Mesothelial cell of epicardium (in vitro differentiated cells): ENCODE results near the gene ORAI2. TPM values are rescaled to one million over a fixed set of nuclear protein-coding genes. Genes with fewer than 3 reads are reported as not detected.

Experiments
- DNase-seq, 2 experiments: peaks; one replicate each; pipeline ENCODE4 v3.0.0; 2021; ENCODE audit warnings: low spot score in 2 of 2; ENCODE audit not compliant: unreplicated experiment in 2 of 2
- H3K27ac Mint-ChIP-seq: 2 replicates; pipeline ENCODE4 v1.8.0; 2021; ENCODE audit warnings: mixed read lengths
- H3K27me3 Mint-ChIP-seq: 2 replicates; pipeline ENCODE4 v1.8.0; 2021; ENCODE audit warnings: low read depth, mixed read lengths
- H3K36me3 Mint-ChIP-seq: 2 replicates; pipeline ENCODE4 v1.8.0; 2021; ENCODE audit warnings: mixed read lengths
- H3K4me1 Mint-ChIP-seq: 2 replicates; pipeline ENCODE4 v1.8.0; 2021; ENCODE audit warnings: mixed read lengths
- H3K4me3 Mint-ChIP-seq: 2 replicates; pipeline ENCODE4 v1.8.0; 2021; ENCODE audit warnings: mild to moderate bottlenecking, moderate library complexity, mixed read lengths
- H3K9me3 Mint-ChIP-seq: 2 replicates; pipeline ENCODE4 v1.8.0; 2021; ENCODE audit warnings: mixed read lengths
- total RNA-seq: library from RNA; stranded (reverse); gene quantifications from 3 replicates; pipeline ENCODE4 v1.2.1, GENCODE V29; 2021
- TF ChIP-seq, protein P1 (sequence below): fragments of 200-600 bp; sonication (generic); IDR thresholded peaks from one replicate; pipeline ENCODE4 v1.5.0; 2021; ENCODE audit warnings: antibody characterized with exemption; ENCODE audit not compliant: unreplicated experiment

Gene ORAI2
- total RNA-seq, 1 donor from 2014 or later: 27.9 TPM

DNA sequence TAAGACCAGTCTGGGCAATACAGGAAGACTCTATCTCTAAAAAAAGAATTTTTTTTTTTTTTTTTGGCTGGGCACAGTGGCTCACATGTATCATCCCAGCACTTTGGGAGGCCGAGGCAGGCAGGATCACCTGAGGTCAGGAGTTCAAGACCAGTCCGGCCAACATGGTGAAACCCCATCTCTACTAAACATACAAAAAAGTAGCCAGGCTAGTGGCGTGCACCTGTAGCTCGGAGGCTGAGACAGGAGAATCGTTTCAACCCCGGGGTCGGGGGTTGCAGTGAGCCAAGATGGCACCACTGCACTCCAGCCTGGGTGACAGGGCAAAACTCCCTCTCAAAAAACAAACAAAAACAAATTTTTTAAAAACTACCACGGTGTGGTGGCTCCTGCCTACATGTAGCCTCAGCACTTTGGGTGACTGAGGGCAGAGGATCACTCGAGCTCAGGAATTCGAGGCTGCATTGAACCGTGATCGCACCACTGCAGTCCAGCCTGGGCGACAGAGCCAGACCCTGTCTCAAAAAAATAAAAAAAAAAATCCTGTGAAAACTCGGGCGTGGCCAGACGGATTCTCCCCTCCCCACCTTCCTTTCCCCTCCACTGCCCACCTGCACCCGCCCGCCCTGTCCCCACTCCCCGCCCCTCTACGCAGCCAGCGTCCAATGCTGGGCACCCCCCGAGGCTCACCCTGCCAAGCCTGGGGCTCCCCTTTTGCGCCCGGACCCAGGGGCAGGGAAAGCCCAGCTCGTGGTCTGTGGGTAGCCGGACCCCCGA, 745 bp upstream of the ORAI2 start:
- Mint-ChIP-seq H3K4me1 (peaks cover 22% of the 10 kb centered on the region), H3K4me3 (peak overlapping the region; percentile 74), H3K36me3 (no peaks in the 10 kb centered on the region), H3K9me3 (no peaks in the 10 kb centered on the region), H3K27ac (peak overlapping the region; percentile 82), H3K27me3 (no peaks in the 10 kb centered on the region)
- no peak for DNase-seq
- TF ChIP-seq, protein P1, sequence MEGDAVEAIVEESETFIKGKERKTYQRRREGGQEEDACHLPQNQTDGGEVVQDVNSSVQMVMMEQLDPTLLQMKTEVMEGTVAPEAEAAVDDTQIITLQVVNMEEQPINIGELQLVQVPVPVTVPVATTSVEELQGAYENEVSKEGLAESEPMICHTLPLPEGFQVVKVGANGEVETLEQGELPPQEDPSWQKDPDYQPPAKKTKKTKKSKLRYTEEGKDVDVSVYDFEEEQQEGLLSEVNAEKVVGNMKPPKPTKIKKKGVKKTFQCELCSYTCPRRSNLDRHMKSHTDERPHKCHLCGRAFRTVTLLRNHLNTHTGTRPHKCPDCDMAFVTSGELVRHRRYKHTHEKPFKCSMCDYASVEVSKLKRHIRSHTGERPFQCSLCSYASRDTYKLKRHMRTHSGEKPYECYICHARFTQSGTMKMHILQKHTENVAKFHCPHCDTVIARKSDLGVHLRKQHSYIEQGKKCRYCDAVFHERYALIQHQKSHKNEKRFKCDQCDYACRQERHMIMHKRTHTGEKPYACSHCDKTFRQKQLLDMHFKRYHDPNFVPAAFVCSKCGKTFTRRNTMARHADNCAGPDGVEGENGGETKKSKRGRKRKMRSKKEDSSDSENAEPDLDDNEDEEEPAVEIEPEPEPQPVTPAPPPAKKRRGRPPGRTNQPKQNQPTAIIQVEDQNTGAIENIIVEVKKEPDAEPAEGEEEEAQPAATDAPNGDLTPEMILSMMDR: no peak

DNA sequence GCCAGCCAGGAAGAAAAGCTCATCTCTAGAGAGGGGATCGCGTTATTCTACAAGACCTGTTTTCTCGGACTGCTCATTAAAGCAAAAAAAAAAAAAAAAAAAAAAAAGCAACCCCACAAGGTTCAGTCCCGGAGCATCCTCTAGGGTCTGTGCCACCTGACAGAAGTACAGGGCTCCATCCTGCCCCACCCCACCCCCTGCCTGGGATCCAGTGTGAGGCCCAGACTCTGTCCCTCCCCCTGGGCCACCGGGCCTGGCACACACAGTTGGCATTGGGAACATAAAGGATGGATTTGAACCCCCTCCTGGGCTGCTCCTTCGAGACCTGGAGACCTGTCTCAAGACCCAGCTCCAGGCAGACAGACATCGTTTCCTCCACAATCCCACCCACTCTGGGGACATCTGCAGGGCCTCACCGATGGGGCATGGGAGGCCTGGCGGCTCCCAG, 688 bp downstream of the ORAI2 start:
- Mint-ChIP-seq H3K27me3 (no peaks in the 10 kb centered on the region), H3K36me3 (peaks cover under 1% of the 10 kb centered on the region), H3K4me3 (peak overlapping the region; percentile 77), H3K4me1 (peaks cover 22% of the 10 kb centered on the region), H3K27ac (peak overlapping the region; percentile 66), H3K9me3 (no peaks in the 10 kb centered on the region)
- DNase-seq: no peak
- TF ChIP-seq, protein P1: no peak

DNA sequence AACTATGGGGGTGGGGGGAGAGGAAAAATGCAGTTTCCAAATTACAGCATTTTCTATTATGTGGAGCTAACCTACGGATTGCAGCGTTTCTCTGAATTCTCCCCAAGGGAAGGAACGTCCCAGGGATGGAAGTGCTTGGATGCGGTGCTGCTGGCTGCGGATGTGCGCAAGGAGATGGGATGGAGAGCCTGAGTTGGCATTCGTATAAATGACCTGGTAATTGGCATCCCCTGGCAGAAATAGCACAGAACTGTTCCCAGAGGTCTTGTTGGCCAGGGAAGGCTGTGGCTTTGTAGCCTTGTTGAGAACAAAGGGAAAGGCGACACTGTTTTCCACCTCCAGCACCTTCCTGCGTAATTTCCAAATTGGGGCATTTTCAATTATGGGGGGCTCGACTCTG, 2.7 kb downstream of the ORAI2 start:
- peaks cover 2% of the 10 kb centered on the region for H3K36me3 Mint-ChIP-seq
- H3K4me1 Mint-ChIP-seq: peaks cover 20% of the 10 kb centered on the region
- no peak overlapping the region for H3K27ac Mint-ChIP-seq
- no peak overlapping the region for H3K4me3 Mint-ChIP-seq
- DNase-seq: no peak
- TF ChIP-seq, protein P1: no peak
- H3K9me3 Mint-ChIP-seq: no peaks in the 10 kb centered on the region
- H3K27me3 Mint-ChIP-seq: no peaks in the 10 kb centered on the region

DNA sequence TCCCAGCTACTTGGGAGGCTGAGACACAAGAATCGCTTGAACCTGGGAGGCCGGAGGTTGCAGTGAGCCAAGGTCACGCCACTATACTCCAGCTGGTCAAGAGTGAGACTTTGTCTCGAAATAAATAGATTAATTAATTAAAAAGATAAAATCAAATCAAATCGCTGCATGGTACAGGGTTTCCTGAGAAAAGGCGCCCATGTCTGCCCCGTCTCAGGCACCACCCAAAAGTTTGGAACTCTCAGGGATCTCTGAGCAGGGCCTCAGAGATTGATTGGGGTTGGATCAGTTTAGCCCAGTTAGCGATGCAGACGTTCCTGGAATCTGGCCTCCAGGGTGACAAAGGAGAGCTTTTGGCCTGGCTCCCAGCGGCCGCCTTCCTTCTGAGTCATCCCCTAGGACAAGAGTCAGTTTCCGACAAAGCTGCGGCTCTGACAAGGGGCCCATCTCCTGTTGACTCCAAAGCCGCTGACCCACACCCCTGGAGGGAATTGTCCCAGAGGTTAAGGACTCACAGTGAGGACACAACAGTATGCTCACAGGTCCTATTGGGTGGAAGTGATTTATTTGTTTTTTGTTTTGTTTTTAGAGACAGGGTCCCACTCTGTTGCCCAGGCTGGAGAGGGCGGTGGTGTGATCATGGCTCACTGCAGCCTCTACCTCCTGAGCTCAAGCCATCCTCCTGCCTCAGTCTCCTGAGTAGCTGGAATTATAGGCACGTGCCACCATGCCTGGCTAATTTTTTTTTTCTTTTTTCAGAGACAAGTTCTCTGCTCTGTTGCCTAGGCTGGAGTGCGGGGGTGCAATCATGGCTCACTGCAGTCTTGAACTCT, 6.8 kb downstream of the ORAI2 start:
- Mint-ChIP-seq H3K4me3 (no peak overlapping the region), H3K4me1 (no peaks in the 10 kb centered on the region), H3K27me3 (no peaks in the 10 kb centered on the region), H3K27ac (no peak overlapping the region), H3K9me3 (no peaks in the 10 kb centered on the region), H3K36me3 (peaks cover 11% of the 10 kb centered on the region)
- no peak for DNase-seq
- TF ChIP-seq, protein P1: no peak

DNA sequence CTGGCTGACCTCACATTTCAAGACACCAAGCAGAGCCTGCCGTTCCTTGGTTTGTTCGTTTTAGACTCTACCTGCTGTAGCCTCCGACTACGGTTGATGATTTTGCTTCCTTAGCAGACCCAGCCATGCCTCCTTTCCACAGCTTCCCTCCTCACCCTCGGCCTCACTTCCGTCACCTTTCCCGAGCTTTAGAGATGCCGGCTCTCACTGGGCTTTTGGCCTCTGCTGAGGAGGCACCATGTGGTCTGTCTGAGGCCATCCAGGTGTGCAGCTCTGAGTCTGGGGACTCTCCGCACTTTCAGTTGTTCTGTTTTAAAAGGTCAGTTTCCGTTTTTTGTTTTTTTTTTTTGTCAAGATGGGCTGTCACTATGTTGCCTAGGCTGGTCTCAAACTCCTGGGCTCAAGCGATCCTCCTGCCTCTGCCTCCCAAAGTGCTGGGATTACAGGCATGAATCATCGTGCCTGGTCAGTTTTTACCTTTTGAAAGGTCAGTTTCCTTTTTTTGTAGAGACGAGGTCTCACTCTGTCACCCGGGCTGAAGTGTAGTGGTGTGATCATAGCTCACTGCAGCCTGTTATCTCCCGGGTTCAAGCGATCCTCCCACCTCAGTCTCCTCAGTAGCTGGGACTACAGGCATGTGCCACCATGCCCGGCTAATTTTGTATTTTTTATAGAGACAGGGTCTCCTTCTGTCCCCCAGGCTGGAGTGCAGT, 11.7 kb downstream of the ORAI2 start:
- TF ChIP-seq, protein P1: no peak
- peaks cover 14% of the 10 kb centered on the region for H3K36me3 Mint-ChIP-seq
- H3K27me3 Mint-ChIP-seq: no peaks in the 10 kb centered on the region
- H3K9me3 Mint-ChIP-seq: no peaks in the 10 kb centered on the region
- H3K4me1 Mint-ChIP-seq: no peaks in the 10 kb centered on the region
- H3K27ac Mint-ChIP-seq: no peak overlapping the region
- H3K4me3 Mint-ChIP-seq: no peak overlapping the region
- no peak for DNase-seq
